Lung (tissue), 12 donors: ENCODE results near the gene TKFC. TPM values are rescaled to one million over a fixed set of nuclear protein-coding genes. Genes with fewer than 3 reads are reported as not detected.

ENCODE experiments used
- ATAC-seq: fragments of 200-7000 bp; cut with Tn5 transposase; one replicate; pipeline ENCODE4 v1.9.1; 2020; ENCODE audit warnings: moderate number of reproducible peaks; ENCODE audit not compliant: insufficient read depth, low FRiP score
- DNase-seq, 3 donors: peaks; one replicate each; pipeline ENCODE4 v3.0.0-alpha.2; 2013 to 2017
- H3K27ac ChIP-seq, 2 donors: one replicate each; pipeline ENCODE4 v1.5.1; 2013; ENCODE audit warnings: mild to moderate bottlenecking in 2 of 2, moderate library complexity in 2 of 2, control low read depth in 1 of 2, inconsistent platforms in 1 of 2, low read depth in 1 of 2, low read length in 1 of 2
- H3K27me3 ChIP-seq, 3 donors: one replicate each; pipeline ENCODE4 v1.5.1; 2013; ENCODE audit warnings: low read length in 2 of 3; ENCODE audit not compliant: control insufficient read depth in 3 of 3, insufficient read depth in 3 of 3
- H3K36me3 ChIP-seq, 4 donors: one replicate each; pipeline ENCODE4 v1.5.1; 2013; ENCODE audit warnings: low read length in 4 of 4, mild to moderate bottlenecking in 1 of 4, moderate library complexity in 1 of 4; ENCODE audit not compliant: control insufficient read depth in 4 of 4, insufficient read depth in 4 of 4
- H3K4me1 ChIP-seq, 5 donors: one replicate each; pipeline ENCODE4 v1.5.1; 2013; ENCODE audit warnings: low read length in 5 of 5, mild to moderate bottlenecking in 2 of 5, moderate library complexity in 1 of 5; ENCODE audit not compliant: control insufficient read depth in 5 of 5, insufficient read depth in 5 of 5
- H3K4me3 ChIP-seq: one replicate; pipeline ENCODE4 v1.5.1; 2013; ENCODE audit warnings: mild to moderate bottlenecking, control low read depth, moderate library complexity
- H3K9ac ChIP-seq, 2 donors: one replicate each; pipeline ENCODE4 v1.5.1; 2013; ENCODE audit warnings: low read length in 2 of 2, control low read depth in 1 of 2; ENCODE audit not compliant: insufficient read depth in 1 of 2
- H3K9me3 ChIP-seq, 4 donors: one replicate each; pipeline ENCODE4 v1.5.1; 2013; ENCODE audit warnings: low read length in 3 of 4, mild to moderate bottlenecking in 1 of 4, moderate library complexity in 1 of 4; ENCODE audit not compliant: control insufficient read depth in 4 of 4, insufficient read depth in 3 of 4
- WGBS, 2 donors: extraction: QIAGEN DNeasy Blood & Tissue Kit; methylation state at CpG; one replicate each; pipeline ENCODE4 v1.1.7; 2013; 5-methylcytosine and 5-hydroxymethylcytosine counted together
- polyA plus RNA-seq, 2 donors: library from polyadenylated mRNA; stranded (reverse); fragments of 200-250 nt; gene quantifications; one replicate each; pipeline ENCODE4 v1.2.1, GENCODE V29; 2013
- total RNA-seq, 2 donors: library from RNA; depleted of rRNA in 1 of 2; stranded (reverse); fragments of >200 nt in 1 of 2; gene quantifications; one replicate each; pipeline ENCODE4 v1.2.1, GENCODE V29; 2014 to 2021
- TF ChIP-seq, protein P1 (sequence below): IDR thresholded peaks from 2 replicates; pipeline ENCODE4 v1.5.1; 2012; ENCODE audit warnings: mild to moderate bottlenecking; ENCODE audit errors: control extremely low read depth, extremely low read depth
- donor health status: control.
- donor health status: control.
- donor health status: Bipolar disorder and iron deficiency.
- donor health status: healthy.
- donor health status: DM: yes; HTN: yes; CAD: no.

The TKFC gene
- total and polyA plus RNA-seq, 4 donors = 35.0 to 69.2 (median 39.8) TPM

- Histone ChIP-seq H3K9ac (no peak overlapping the region), H3K4me3 (no peak overlapping the region)
- 82 to 94% methylated on average over 6 of the region's 6 CpGs for WGBS, 2 donors
These were observed 42.7 kb downstream of the TKFC start for GRCh38 chr11:61375761-61376108.

DNA sequence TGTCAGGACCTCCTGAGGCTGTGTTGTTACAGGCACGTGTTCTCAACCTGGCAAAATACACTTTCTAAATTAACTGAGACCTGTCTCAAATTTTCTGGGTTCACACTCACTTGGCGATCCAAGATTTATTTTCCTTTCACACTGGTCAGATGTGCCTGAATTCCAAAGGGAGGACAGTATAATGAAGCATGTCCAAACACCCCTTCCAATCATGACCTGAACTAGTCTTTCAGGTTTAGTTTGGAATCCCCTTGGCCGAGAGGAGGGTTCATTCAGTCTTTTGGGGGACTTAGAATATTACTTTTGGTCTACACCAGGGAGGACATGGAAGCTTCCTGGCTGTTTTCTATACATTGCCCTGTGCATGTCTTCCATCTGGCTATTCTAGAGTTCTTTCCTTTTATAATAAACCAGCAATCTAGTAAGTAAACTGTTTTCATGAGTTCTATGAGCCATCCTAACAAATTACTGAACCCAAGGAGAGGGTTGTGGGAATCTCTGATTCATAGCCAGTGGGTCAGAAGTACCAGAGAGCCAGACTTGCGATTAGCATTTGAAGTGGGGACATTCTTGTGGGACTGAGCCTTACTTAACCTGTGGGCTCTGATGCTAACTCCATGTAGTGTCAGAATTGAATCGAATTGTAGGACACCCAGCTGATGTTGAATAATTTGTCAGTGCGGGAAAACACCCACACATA is 44.6 kb downstream of the TKFC start:
- TF ChIP-seq, protein P1, sequence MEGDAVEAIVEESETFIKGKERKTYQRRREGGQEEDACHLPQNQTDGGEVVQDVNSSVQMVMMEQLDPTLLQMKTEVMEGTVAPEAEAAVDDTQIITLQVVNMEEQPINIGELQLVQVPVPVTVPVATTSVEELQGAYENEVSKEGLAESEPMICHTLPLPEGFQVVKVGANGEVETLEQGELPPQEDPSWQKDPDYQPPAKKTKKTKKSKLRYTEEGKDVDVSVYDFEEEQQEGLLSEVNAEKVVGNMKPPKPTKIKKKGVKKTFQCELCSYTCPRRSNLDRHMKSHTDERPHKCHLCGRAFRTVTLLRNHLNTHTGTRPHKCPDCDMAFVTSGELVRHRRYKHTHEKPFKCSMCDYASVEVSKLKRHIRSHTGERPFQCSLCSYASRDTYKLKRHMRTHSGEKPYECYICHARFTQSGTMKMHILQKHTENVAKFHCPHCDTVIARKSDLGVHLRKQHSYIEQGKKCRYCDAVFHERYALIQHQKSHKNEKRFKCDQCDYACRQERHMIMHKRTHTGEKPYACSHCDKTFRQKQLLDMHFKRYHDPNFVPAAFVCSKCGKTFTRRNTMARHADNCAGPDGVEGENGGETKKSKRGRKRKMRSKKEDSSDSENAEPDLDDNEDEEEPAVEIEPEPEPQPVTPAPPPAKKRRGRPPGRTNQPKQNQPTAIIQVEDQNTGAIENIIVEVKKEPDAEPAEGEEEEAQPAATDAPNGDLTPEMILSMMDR = no peak
- WGBS, 2 donors = 92 to 97% methylated on average over 6 of the region's 6 CpGs
- DNase-seq (no peak), ATAC-seq (no peak)
- Histone ChIP-seq H3K27ac (no peak overlapping the region), H3K9ac (no peak overlapping the region), H3K9me3 (no peaks in the 10 kb centered on the region), H3K4me1 (no peaks in the 10 kb centered on the region), H3K36me3 (peaks cover 0 to 7% (median under 1%) of the 10 kb centered on the region in 4 donors), H3K4me3 (no peak overlapping the region), H3K27me3 (no peaks in the 10 kb centered on the region)

More at GRCh38 chr11:61375761-61376108, 42.7 kb downstream of the TKFC start:
- ATAC-seq (no peak), DNase-seq (no peak)
- TF ChIP-seq, protein P1 = no peak
- Histone ChIP-seq H3K27ac (no peak overlapping the region), H3K9me3 (no peaks in the 10 kb centered on the region), H3K36me3 (peaks cover 0 to 8% (median under 1%) of the 10 kb centered on the region in 4 donors), H3K4me1 (no peaks in the 10 kb centered on the region), H3K27me3 (no peaks in the 10 kb centered on the region)

DNA sequence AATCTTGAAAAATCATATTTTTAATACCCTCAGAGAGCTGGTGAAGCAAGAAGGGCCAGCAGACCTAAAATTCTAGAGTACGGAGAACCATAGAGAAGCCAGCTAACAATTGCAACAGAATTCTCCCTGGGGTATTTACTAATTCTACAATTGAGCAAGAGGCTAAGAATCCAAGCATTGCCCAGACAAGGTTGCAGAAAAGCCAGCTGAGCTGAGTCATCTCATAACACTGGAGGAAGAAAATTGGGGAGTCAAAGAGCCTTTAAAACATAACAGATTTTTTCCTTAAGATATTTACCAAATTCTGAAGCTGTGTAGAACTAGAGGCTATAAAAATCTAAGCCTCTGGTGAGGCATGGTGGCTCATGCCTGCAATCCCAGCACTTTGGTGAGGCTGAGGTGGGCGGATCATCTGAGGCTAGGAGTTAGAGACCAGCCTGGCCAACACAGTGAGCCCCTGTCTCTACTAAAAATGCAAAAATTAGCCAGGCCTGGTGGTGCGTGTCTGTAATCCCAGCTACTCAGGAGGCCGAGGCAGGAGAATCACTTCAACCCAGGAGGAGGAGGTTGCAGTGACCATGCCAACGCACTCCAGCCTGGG is 45.8 kb downstream of the TKFC start:
- 79 to 80% methylated on average over 5 of the region's 5 CpGs for WGBS, 2 donors

More for the DNA sequence above, 45.8 kb downstream of the TKFC start:
- peaks cover 0 to 5% (median under 1%) of the 10 kb centered on the region in 4 donors for H3K36me3 ChIP-seq
- no peaks in the 10 kb centered on the region for H3K9me3 ChIP-seq
- no peak overlapping the region for H3K4me3 ChIP-seq
- ATAC-seq (peak; percentile 62), DNase-seq (no peak)
- H3K4me1 ChIP-seq = no peaks in the 10 kb centered on the region
- TF ChIP-seq, protein P1 = no peak
- H3K27me3 ChIP-seq = no peaks in the 10 kb centered on the region
- H3K9ac ChIP-seq = no peak overlapping the region
- no peak overlapping the region for H3K27ac ChIP-seq
